ENCODE results near the gene MARCHF5. TPM values are rescaled to one million over a fixed set of nuclear protein-coding genes. Genes with fewer than 3 reads are reported as not detected.

Gene MARCHF5
- total and polyA plus RNA-seq, 10 of the 15 experiments (the other 5 are each of a cell fraction or from before 2014, with no cell fraction given): 4.8 to 46.8 (median 19.0) TPM

- no peak overlapping the region for H3K9ac ChIP-seq (ENCODE audit: control insufficient read depth, insufficient read depth, low read length)
- H4K20me1 ChIP-seq (ENCODE audit: control insufficient read depth, insufficient read depth): no peaks in the 10 kb centered on the region
- ATAC-seq: peak; percentile 41; the same call in 2 of the 3 replicates
- H3K4me2 ChIP-seq (ENCODE audit: control insufficient read depth, insufficient read depth): no peak overlapping the region; the same call in 1 of the 2 replicates
- ChIA-PET RAD21 (ENCODE audit: unreplicated experiment) (interaction anchor here (0.7 to 1.1 kb wide), 2 partner anchors 22 to 25 kb away, joined by 3 to 4 read pairs; partner anchors contain the start of genes CPEB3 and MARCHF5), POLR2A (no interaction called here), CTCF (interaction anchor here (0.6 kb wide), 1 partner anchor 257 kb away, joined by 3 read pairs; no protein-coding TSS in a partner anchor), SMC1A (ENCODE audit: uncharacterized antibody, unreplicated experiment) (interaction anchor here (0.8 to 1.5 kb wide), 2 partner anchors 15 to 138 kb away, joined by 3 to 6 read pairs; no protein-coding TSS in a partner anchor)
- TF ChIP-seq HSF1 (IDR thresholded peaks at IDR 0.05; ENCODE audit: low read depth, low read length): no peak
- TF ChIP-seq IKZF2 (IDR thresholded peaks at IDR 0.05): 0 out of 4 replicates have a peak, but pooled peaks of 1 of the 2 experiments have one; percentile 19
- TF ChIP-seq SPI1 (IDR thresholded peaks at IDR 0.05; ENCODE audit: borderline replicate concordance, insufficient read depth, low read depth, low read length): peak; percentile 56; the same call in 1 of the 2 replicates
- 0 out of 2 replicates have a peak, but pooled peaks have one; percentile 38 for TF ChIP-seq NFYB (IDR thresholded peaks at IDR 0.05; ENCODE audit: insufficient read depth, low read depth, low read length)
- TF ChIP-seq, protein P1, sequence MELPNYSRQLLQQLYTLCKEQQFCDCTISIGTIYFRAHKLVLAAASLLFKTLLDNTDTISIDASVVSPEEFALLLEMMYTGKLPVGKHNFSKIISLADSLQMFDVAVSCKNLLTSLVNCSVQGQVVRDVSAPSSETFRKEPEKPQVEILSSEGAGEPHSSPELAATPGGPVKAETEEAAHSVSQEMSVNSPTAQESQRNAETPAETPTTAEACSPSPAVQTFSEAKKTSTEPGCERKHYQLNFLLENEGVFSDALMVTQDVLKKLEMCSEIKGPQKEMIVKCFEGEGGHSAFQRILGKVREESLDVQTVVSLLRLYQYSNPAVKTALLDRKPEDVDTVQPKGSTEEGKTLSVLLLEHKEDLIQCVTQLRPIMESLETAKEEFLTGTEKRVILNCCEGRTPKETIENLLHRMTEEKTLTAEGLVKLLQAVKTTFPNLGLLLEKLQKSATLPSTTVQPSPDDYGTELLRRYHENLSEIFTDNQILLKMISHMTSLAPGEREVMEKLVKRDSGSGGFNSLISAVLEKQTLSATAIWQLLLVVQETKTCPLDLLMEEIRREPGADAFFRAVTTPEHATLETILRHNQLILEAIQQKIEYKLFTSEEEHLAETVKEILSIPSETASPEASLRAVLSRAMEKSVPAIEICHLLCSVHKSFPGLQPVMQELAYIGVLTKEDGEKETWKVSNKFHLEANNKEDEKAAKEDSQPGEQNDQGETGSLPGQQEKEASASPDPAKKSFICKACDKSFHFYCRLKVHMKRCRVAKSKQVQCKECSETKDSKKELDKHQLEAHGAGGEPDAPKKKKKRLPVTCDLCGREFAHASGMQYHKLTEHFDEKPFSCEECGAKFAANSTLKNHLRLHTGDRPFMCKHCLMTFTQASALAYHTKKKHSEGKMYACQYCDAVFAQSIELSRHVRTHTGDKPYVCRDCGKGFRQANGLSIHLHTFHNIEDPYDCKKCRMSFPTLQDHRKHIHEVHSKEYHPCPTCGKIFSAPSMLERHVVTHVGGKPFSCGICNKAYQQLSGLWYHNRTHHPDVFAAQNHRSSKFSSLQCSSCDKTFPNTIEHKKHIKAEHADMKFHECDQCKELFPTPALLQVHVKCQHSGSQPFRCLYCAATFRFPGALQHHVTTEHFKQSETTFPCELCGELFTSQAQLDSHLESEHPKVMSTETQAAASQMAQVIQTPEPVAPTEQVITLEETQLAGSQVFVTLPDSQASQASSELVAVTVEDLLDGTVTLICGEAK (IDR thresholded peaks at IDR 0.05; ENCODE audit: borderline replicate concordance): no peak
- no TSS peak for BruUV-seq (replicated peaks)
- H3K27ac ChIP-seq (ENCODE audit: control insufficient read depth, insufficient read depth): no peak overlapping the region
- H3K4me1 ChIP-seq (ENCODE audit: control insufficient read depth, insufficient read depth, low read length): peaks cover 21% of the 10 kb centered on the region
- 69% methylated on average over 2 of the region's 2 CpGs for WGBS (ENCODE audit: insufficient coverage, insufficient replicate concordance, low lambda C conversion rate, missing lambda C conversion rate)
- H3K9me3 ChIP-seq (replicated peaks; ENCODE audit: control insufficient read depth, insufficient read depth, low read length): no peaks in the 10 kb centered on the region; the same call in 2 of the 3 replicates
- no peak for FAIRE-seq
- in situ Hi-C loops (cut with MboI) (no loop called here), intact Hi-C loops (cut with micrococcal nuclease; ENCODE audit: unreplicated experiment) (no loop called here)
- no peaks in the 10 kb centered on the region for H3K27me3 ChIP-seq (replicated peaks in 1 of 2; ENCODE audit: control insufficient read depth in 2 of 2, insufficient read depth in 2 of 2, low read length in 1 of 2)
- H3K36me3 ChIP-seq (ENCODE audit: control insufficient read depth in 2 of 2, insufficient read depth in 2 of 2, low read length in 1 of 2): no peaks in the 10 kb centered on the region
- no peak overlapping the region for H2AFZ ChIP-seq (ENCODE audit: control insufficient read depth, low read depth, low read length)
- DNase-seq (ENCODE audit: low read depth, low spot score): no peak
- H3K79me2 ChIP-seq (ENCODE audit: control insufficient read depth, insufficient read depth, low read length): no peaks in the 10 kb centered on the region
- no peak overlapping the region for H3K4me3 ChIP-seq
These were observed 22.2 kb upstream of the MARCHF5 start for GRCh38 chr10:92268748-92269147.

Data from GM12878 (cell line).